Kidney (tissue), 14 donors: ENCODE results near the gene SLC37A4. TPM values are rescaled to one million over a fixed set of nuclear protein-coding genes. Genes with fewer than 3 reads are reported as not detected.
A peak's percentile ranks its signal among the peaks of the same experiment; 100 is the strongest.
"Not testable (repeated sequence)": the region's sequence is repeated elsewhere in the genome, so short reads cannot be mapped to it uniquely, and the experiment has no call there.

Experiments used
- DNase-seq, 5 donors: peaks; one replicate each; pipeline ENCODE4 v3.0.0-alpha.2; 2013 to 2020
- FAIRE-seq: peaks from 2 replicates; lab custom pipeline; 2012; peaks lifted over from hg19 to GRCh38; lab: Jason Lieb, UNC
- H3K27ac ChIP-seq, 2 donors: one replicate each; pipeline ENCODE4 v1.7.0; 2013; ENCODE audit warnings: low read depth in 2 of 2, low read length in 2 of 2, inconsistent platforms in 1 of 2
- H3K27me3 ChIP-seq: one replicate; pipeline ENCODE4 v1.7.1; 2013; ENCODE audit warnings: low read length, inconsistent platforms; ENCODE audit not compliant: control insufficient read depth, insufficient read depth
- H3K36me3 ChIP-seq, 3 donors: one replicate each; pipeline versions ENCODE4 v1.7.0 to v1.7.1; 2013; ENCODE audit warnings: low read length in 3 of 3, control low read depth in 1 of 3, inconsistent platforms in 1 of 3; ENCODE audit not compliant: insufficient read depth in 3 of 3, control insufficient read depth in 2 of 3
- H3K4me1 ChIP-seq, 3 donors: one replicate each; pipeline versions ENCODE4 v1.7.0 to v1.7.1; 2013; ENCODE audit warnings: low read length in 3 of 3, inconsistent platforms in 1 of 3, low read depth in 1 of 3; ENCODE audit not compliant: control insufficient read depth in 2 of 3, insufficient read depth in 2 of 3
- H3K4me3 ChIP-seq, 3 donors: one replicate each; pipeline versions ENCODE4 v1.7.0 to v1.8.1; 2013; ENCODE audit warnings: low read length in 3 of 3, control low read depth in 1 of 3, inconsistent platforms in 1 of 3
- H3K9ac ChIP-seq, 3 donors: one replicate each; pipeline versions ENCODE4 v1.7.0 to v1.7.1; 2013; ENCODE audit warnings: low read length in 3 of 3, control low read depth in 1 of 3, inconsistent platforms in 1 of 3
- H3K9me3 ChIP-seq, 3 donors: one replicate each; pipeline versions ENCODE4 v1.7.0 to v1.7.1; 2013; ENCODE audit warnings: low read length in 3 of 3, control low read depth in 1 of 3, inconsistent platforms in 1 of 3; ENCODE audit not compliant: control insufficient read depth in 2 of 3, insufficient read depth in 1 of 3
- CTCF ChIP-seq: IDR thresholded peaks from 3 replicates; pipeline ENCODE4 v1.5.1; 2012; ENCODE audit warnings: mild to moderate bottlenecking, moderate library complexity, borderline replicate concordance; ENCODE audit not compliant: insufficient read depth; ENCODE audit errors: extremely low read depth
- intact Hi-C: fragments of 100-400 bp; cut with DNase I; formaldehyde crosslinking; loops from one replicate; pipeline ENCODE4 v1.11.1; 2022
- polyA plus RNA-seq: library from polyadenylated mRNA; stranded (reverse); fragments of 350-450 nt; fragmentation: Illumina TruSeq; extraction: RNeasy Lipid Tissue Mini Kit (QIAGEN cat#74804); gene quantifications from one replicate; pipeline ENCODE4 v1.2.3, GENCODE V29; 2014; ENCODE audit warnings: low read depth, low replicate concordance; ENCODE audit not compliant: insufficient read depth
- total RNA-seq: library from RNA; stranded (reverse); fragmentation: NEBNext Ultra II Directional; extraction: Animal tissue kit (Norgen Biotek cat#: 25700); gene quantifications from one replicate; pipeline ENCODE4 v1.2.1, GENCODE V29; 2021
- donor health status: control.
- donor health status: control.
- donor health status: control.
- donor health status: control.
- donor health status: control.
- donor health status: DM: yes; HTN: yes; CAD: no.
- donor health status: Normal renal cell carcinoma (clear cell type).

Gene SLC37A4
- total and polyA plus RNA-seq, 2 donors from 2014 or later, result 49.5 to 115 TPM

DNA sequence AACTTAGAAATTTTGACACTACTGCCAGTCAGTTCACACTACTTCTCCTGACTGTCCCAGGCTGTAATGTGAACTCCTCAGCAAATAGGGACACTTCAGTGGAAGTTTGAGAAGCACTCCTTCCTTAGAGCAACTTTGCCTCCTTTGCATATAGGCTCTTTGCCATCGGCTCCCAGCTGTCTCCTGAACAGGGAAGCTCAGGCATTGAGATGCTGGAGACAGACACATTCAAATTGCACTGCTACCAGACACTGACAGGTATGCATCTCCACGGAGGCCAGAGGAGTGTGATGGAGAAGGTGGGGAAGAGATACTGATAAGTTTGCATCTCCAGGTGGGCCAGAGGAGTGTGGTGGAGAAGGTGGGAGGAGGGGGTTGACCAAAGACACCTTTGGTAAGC, 10.7 kb downstream of the SLC37A4 start:
- peak overlapping the region in 1 of 3 donors; percentile 80 for H3K9ac ChIP-seq
- no peak for DNase-seq
- H3K27ac ChIP-seq, result no peak overlapping the region
- no peaks in the 10 kb centered on the region for H3K27me3 ChIP-seq
- H3K36me3 ChIP-seq, result peaks cover 9 to 42% (median 22%) of the 10 kb centered on the region in 3 donors
- no peak for FAIRE-seq
- intact Hi-C loops, result no loop called here
- H3K4me1 ChIP-seq, result peaks cover 0 to 38% (median 37%) of the 10 kb centered on the region in 3 donors
- H3K9me3 ChIP-seq, result no peaks in the 10 kb centered on the region
- TF ChIP-seq CTCF, result no peak
- H3K4me3 ChIP-seq, result peak overlapping the region; percentile 1 to 84 (median 56)

- TF ChIP-seq CTCF, result no peak
- Histone ChIP-seq H3K36me3 (peaks cover 10 to 28% (median 15%) of the 10 kb centered on the region in 3 donors), H3K9me3 (no peaks in the 10 kb centered on the region), H3K4me3 (peak within 1 kb of the TSS; percentile 84 to 99 (median 98)), H3K9ac (peak within 1 kb of the TSS; percentile 80 to 99 (median 86)), H3K27me3 (no peaks in the 10 kb centered on the region), H3K4me1 (peaks cover 0 to 22% (median 20%) of the 10 kb centered on the region in 3 donors), H3K27ac (peak within 1 kb of the TSS; percentile 94)
- intact Hi-C loops, result no loop called here
- DNase-seq (peak; percentile 96 to 99 (median 98)), FAIRE-seq (no peak)
Observed at GRCh38 chr11:119018074-119018938, 12.4 kb downstream of the SLC37A4 start, which contains the start of the genes RPS25 and TRAPPC4. TSS of gene RPS25 (minus strand) at chr11:119018343. CDS start at chr11:119018284, 59 bp downstream. TSS of gene TRAPPC4 (plus strand) at chr11:119018766. CDS start at chr11:119018796, 30 bp downstream.

DNA sequence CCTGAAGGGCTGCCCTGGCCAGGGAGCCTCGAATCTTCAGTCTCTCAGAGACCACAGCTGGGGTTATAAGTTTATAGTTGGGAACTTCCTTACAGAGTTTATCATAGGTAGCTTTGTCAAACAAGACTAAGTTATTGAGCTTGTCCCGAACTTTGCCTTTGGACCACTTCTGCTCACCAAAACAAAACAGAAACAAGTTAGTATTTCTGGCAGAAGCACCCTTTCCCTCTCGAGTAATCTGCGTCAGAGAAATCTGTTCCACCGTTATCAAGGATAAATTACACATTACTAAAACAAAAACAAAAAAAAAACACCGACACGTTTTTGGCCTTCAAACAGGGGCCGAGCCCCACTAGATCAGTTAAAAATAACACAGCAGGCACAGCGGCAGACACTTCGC, 13.3 kb downstream of the SLC37A4 start:
- peak overlapping the region; percentile 84 to 99 (median 98) for H3K4me3 ChIP-seq
- H3K27me3 ChIP-seq, intact Hi-C loops, H3K9me3 ChIP-seq, FAIRE-seq, DNase-seq: not testable (repeated sequence)
- peaks cover 0 to 20% (median 16%) of the 10 kb centered on the region in 3 donors for H3K4me1 ChIP-seq
- peak overlapping the region in 1 of 2 donors; percentile 94 for H3K27ac ChIP-seq
- H3K9ac ChIP-seq, result peak overlapping the region; percentile 50 to 99 (median 80)
- H3K36me3 ChIP-seq, result peaks cover 12 to 28% (median 20%) of the 10 kb centered on the region in 3 donors
